H1 (cell line): Measurements from ENCODE around the gene DIP2C.
"Not testable (repeated sequence)": the region's sequence is repeated elsewhere in the genome, so short reads cannot be mapped to it uniquely, and the experiment has no call there.

Experiments
- CREB1 ChIP-seq: IDR thresholded peaks from 2 replicates; pipeline ENCODE4 v1.6.1; 2012; ENCODE audit warnings: inconsistent platforms
- EGR1 ChIP-seq: IDR thresholded peaks from 2 replicates; pipeline ENCODE4 v1.6.1; 2011; ENCODE audit warnings: low read depth, low read length, borderline replicate concordance
- EP300 ChIP-seq, 2 experiments: IDR thresholded peaks; 1 replicate in 1 of 2; 2 replicates in 1 of 2; pipeline ENCODE4 v1.6.1; 2011 to 2012; ENCODE audit warnings: low read depth in 2 of 2, low read length in 2 of 2, mild to moderate bottlenecking in 2 of 2, borderline replicate concordance in 1 of 2, inconsistent platforms in 1 of 2, moderate library complexity in 1 of 2
- EZH2 ChIP-seq: fragments of 200-600 bp; sonication (generic); IDR thresholded peaks from 2 replicates; pipeline ENCODE4 v1.7.1; 2012; ENCODE audit warnings: low read depth, mild to moderate bottlenecking, moderate library complexity, low read length, inconsistent platforms; ENCODE audit not compliant: severe bottlenecking
- GABPA ChIP-seq: IDR thresholded peaks from 2 replicates; pipeline ENCODE4 v1.6.1; 2011; ENCODE audit warnings: mild to moderate bottlenecking, low read length, moderate library complexity, borderline replicate concordance; ENCODE audit not compliant: insufficient read depth
- NANOG ChIP-seq: IDR thresholded peaks from 2 replicates; pipeline ENCODE4 v1.6.1; 2011; ENCODE audit warnings: low read length, low read depth, mild to moderate bottlenecking, inconsistent platforms; ENCODE audit not compliant: insufficient read depth, poor library complexity, severe bottlenecking
- POLR2A ChIP-seq, 2 experiments: IDR thresholded peaks; 1 replicate in 1 of 2; 2 replicates in 1 of 2; pipeline ENCODE4 v1.6.1; 2011; ENCODE audit warnings: low read depth in 2 of 2, low read length in 2 of 2, mild to moderate bottlenecking in 2 of 2; ENCODE audit errors: control extremely low read depth in 1 of 2
- POLR2AphosphoS5 ChIP-seq: IDR thresholded peaks from 2 replicates; pipeline ENCODE4 v1.6.1; 2011; ENCODE audit warnings: low read depth, low read length
- RAD21 ChIP-seq, 2 experiments: IDR thresholded peaks in 1 of 2; conservative IDR thresholded peaks in 1 of 2; 2 replicates each; pipeline ENCODE4 v1.6.1; 2011; ENCODE audit warnings: low read depth in 2 of 2, low read length in 2 of 2, improper control_type of control experiment in 1 of 2, inconsistent platforms in 1 of 2, mild to moderate bottlenecking in 1 of 2, moderate library complexity in 1 of 2
- RBBP5 ChIP-seq: IDR thresholded peaks from 2 replicates; pipeline ENCODE4 v1.7.1; 2012; ENCODE audit warnings: low read depth, mild to moderate bottlenecking, inconsistent platforms, low read length, moderate library complexity, borderline replicate concordance
- SP4 ChIP-seq: IDR thresholded peaks from 2 replicates; pipeline ENCODE4 v1.6.1; 2012; ENCODE audit warnings: low read length, inconsistent platforms
- TCF12 ChIP-seq: IDR thresholded peaks from 2 replicates; pipeline ENCODE4 v1.6.1; 2011; ENCODE audit warnings: low read depth, mild to moderate bottlenecking, low read length
- TF ChIP-seq, protein P1 (sequence below), 3 experiments: IDR thresholded peaks; 1 replicate in 2 of 3; 2 replicates in 1 of 3; pipeline versions ENCODE4 v1.5.1 to v1.6.1; 2011; ENCODE audit warnings: low read length in 3 of 3, mild to moderate bottlenecking in 3 of 3, inconsistent platforms in 2 of 3, low read depth in 1 of 3, moderate library complexity in 1 of 3; ENCODE audit not compliant: insufficient read depth in 1 of 3; ENCODE audit errors: control extremely low read depth in 1 of 3

DNA sequence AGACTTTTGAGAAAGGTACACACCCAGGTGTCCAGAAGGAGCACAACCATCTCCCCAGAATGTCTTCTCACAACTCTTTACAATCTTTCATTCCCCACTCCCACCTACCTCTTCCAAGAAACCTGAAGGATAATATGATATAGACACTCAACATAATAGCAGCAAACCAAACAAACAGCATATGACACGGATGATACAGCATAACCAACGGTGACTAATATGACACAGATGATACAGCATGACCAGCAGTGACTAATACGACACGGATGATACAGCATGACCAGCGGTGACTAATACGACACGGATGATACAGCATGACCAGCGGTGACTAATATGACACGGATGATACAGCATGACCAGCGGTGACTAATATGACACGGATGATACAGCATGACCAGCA, 264.7 kb downstream of the DIP2C start:
- not testable (repeated sequence) for TF ChIP-seq CREB1; RAD21 (IDR thresholded peaks at IDR 0.05 in 1 of 2, conservative IDR thresholded peaks at IDR 0.05 in 1 of 2; ENCODE audit: low read depth in 2 of 2, low read length in 2 of 2); EP300 (IDR thresholded peaks at IDR 0.05; ENCODE audit: borderline replicate concordance in 1 of 2, low read depth in 2 of 2, low read length in 2 of 2); TCF12; EGR1; RBBP5; POLR2AphosphoS5; EZH2; SP4; NANOG; GABPA; POLR2A (IDR thresholded peaks at IDR 0.05; ENCODE audit: control extremely low read depth in 1 of 2, low read depth in 2 of 2, low read length in 2 of 2)
- TF ChIP-seq, protein P1, sequence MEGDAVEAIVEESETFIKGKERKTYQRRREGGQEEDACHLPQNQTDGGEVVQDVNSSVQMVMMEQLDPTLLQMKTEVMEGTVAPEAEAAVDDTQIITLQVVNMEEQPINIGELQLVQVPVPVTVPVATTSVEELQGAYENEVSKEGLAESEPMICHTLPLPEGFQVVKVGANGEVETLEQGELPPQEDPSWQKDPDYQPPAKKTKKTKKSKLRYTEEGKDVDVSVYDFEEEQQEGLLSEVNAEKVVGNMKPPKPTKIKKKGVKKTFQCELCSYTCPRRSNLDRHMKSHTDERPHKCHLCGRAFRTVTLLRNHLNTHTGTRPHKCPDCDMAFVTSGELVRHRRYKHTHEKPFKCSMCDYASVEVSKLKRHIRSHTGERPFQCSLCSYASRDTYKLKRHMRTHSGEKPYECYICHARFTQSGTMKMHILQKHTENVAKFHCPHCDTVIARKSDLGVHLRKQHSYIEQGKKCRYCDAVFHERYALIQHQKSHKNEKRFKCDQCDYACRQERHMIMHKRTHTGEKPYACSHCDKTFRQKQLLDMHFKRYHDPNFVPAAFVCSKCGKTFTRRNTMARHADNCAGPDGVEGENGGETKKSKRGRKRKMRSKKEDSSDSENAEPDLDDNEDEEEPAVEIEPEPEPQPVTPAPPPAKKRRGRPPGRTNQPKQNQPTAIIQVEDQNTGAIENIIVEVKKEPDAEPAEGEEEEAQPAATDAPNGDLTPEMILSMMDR (IDR thresholded peaks at IDR 0.05; ENCODE audit: control extremely low read depth in 1 of 3, insufficient read depth in 1 of 3, low read depth in 1 of 3, low read length in 3 of 3), result not testable (repeated sequence)
